Neural progenitor cell (in vitro differentiated cells): Measurements from ENCODE around the gene SNX25.

Source experiments
- CTCF ChIP-seq: fragments of 200-600 bp; sonication (generic); IDR thresholded peaks from 2 replicates; pipeline ENCODE4 v1.5.1; 2017; ENCODE audit warnings: antibody characterized with exemption, mild to moderate bottlenecking
- EZH2 ChIP-seq: fragments of 200-600 bp; sonication (generic); IDR thresholded peaks from 2 replicates; pipeline ENCODE4 v1.6.1; 2017; ENCODE audit warnings: antibody characterized with exemption, mild to moderate bottlenecking, moderate library complexity

- no peak for TF ChIP-seq CTCF
- TF ChIP-seq EZH2, result no peak
These were observed 71.2 kb downstream of the SNX25 start for GRCh38 chr4:185280608-185281007.
